AG04450 (cell line): ENCODE measurements around the gene CADM2. TPM values are rescaled to one million over a fixed set of nuclear protein-coding genes. Genes with fewer than 3 reads are reported as not detected.

Experiments used
- CTCF ChIA-PET: fragments of 300-600, 350-600 bp; formaldehyde crosslinking; extraction: SDS; loops from one replicate; lab custom pipeline; 2022; ENCODE audit warnings: antibody characterized with exemption, inconsistent platforms; lab: Charles Lee
- POLR2A ChIA-PET: fragments of 350-600 bp; formaldehyde crosslinking; extraction: SDS; loops from one replicate; lab custom pipeline; 2021; ENCODE audit warnings: antibody characterized with exemption, inconsistent platforms; lab: Yijun Ruan, JAX
- DNase-seq: peaks from one replicate; pipeline ENCODE4 v3.0.0-alpha.2; 2011; ENCODE audit warnings: low read depth, low spot score
- H3K27ac ChIP-seq: one replicate; pipeline ENCODE4 v1.5.1; 2012; ENCODE audit warnings: low read depth, low read length, control low read depth
- H3K27me3 ChIP-seq: one replicate; pipeline ENCODE4 v1.6.0; 2012; ENCODE audit warnings: low read length; ENCODE audit not compliant: control insufficient read depth, insufficient read depth
- H3K4me3 ChIP-seq: 2 replicates; pipeline ENCODE4 v1.5.1; 2011; ENCODE audit warnings: mild to moderate bottlenecking, low read depth, low read length, control low read depth
- H3K9me3 ChIP-seq: 2 replicates; pipeline ENCODE4 v1.5.1; 2012; ENCODE audit warnings: low read length; ENCODE audit not compliant: control insufficient read depth, insufficient read depth
- CTCF ChIP-seq: IDR thresholded peaks from 2 replicates; pipeline ENCODE4 v1.5.1; 2011; ENCODE audit warnings: low read depth, low read length, control low read depth, inconsistent platforms
- polyA plus RNA-seq: library from polyadenylated mRNA; depleted of rRNA; stranded (reverse); fragments of >200 nt; gene quantifications from 2 replicates; pipeline ENCODE4 v1.2.3, GENCODE V29; 2011

Gene CADM2
- polyA plus RNA-seq, 1 experiment = not detected

DNA sequence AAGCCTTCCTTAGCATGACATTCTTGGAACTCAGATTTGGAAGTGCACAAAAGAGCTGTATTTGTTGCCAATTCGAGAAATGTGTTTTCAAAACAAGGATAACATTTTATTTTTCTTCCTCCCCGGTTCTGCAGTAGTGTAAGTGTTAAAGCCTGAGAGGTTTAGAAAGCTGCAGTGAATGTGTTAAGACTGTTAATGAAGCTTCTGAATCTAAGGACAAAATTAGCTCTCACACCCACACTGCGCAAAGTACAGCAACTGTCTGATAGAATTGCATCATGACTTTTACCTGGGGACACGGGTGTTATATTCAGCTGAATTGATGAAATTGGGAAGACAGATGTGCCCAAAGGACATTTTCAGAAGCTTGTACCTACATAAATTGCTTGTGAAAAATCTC lies 344.4 kb downstream of the CADM2 start:
- no peak overlapping the region for H3K27ac ChIP-seq
- ChIA-PET POLR2A (no interaction called here), CTCF (no interaction called here)
- no peaks in the 10 kb centered on the region for H3K27me3 ChIP-seq
- TF ChIP-seq CTCF = no peak
- no peaks in the 10 kb centered on the region for H3K9me3 ChIP-seq
- DNase-seq = no peak
- H3K4me3 ChIP-seq = no peak overlapping the region

DNA sequence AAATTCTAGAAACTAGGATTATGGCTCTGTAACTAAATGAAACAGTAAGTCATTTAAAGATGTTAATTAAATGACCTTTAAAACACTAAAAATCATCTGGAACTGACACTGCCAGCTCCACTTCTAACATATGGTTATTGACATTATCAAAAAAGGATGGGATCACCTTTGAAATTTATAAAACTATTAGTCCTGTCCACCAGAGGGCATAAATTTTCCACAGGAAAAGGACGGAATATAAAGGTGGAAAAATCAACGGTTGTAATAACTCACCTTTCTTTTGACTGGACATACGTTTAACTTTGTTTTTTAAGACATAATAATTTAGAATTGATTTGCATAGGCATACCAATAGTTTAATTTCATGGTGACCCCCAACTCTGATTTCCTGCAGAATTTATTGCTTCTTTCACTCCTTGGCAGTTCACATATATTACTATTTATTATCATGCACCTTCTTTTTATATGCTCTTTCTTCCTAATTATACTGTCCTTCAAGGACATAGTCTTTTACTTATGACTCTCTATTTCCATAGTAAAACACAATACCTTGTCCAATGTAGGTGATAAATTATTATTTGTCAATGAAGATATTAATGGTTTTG lies 345.7 kb downstream of the CADM2 start:
- no peak overlapping the region for H3K27ac ChIP-seq
- peak; percentile 23; the same call in 1 of the 2 replicates for TF ChIP-seq CTCF
- ChIA-PET CTCF (no interaction called here), POLR2A (no interaction called here)
- no peak for DNase-seq
- H3K4me3 ChIP-seq = no peak overlapping the region
- H3K27me3 ChIP-seq = no peaks in the 10 kb centered on the region
- H3K9me3 ChIP-seq = no peaks in the 10 kb centered on the region

DNA sequence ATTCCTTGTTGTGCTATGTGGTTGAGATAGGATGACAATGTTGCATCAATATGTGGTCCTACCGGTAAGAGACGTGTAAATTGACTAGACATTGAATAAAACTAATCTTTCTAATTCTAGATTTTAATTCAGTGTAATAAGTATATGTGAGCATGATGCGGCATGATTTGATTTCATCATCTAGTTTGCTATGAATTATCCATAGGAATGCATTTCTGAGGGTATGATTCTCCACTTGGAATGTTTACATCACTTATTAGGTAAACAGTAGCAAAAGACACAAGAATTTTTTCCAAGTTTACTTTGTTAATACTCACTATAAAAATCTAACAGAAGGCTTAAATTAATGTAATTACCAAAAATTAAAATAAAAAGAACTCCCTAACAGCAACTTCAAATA lies 353.5 kb downstream of the CADM2 start:
- ChIA-PET POLR2A (no interaction called here), CTCF (no interaction called here)
- Histone ChIP-seq H3K27me3 (no peaks in the 10 kb centered on the region), H3K9me3 (no peaks in the 10 kb centered on the region), H3K27ac (no peak overlapping the region), H3K4me3 (no peak overlapping the region)
- no peak for TF ChIP-seq CTCF
- no peak for DNase-seq

DNA sequence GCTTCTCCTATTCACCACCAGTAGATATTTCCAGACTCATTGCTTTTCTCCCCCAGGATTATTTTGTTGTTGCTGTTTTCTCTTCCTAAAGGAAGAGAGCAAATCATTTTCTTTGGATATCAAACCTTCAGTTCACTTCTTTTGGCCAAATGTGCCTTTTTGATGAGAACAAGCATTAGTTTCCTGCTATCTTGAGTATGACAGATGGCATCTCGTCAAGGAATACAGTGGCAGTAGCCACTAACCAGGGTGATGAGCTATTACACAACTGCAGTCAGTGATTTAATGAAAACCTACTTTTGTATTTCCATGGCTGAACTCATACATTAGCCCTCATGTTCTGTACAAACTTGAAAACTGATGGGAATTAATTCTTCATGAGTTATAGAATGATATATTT lies 354.6 kb downstream of the CADM2 start:
- no peak for TF ChIP-seq CTCF
- POLR2A ChIA-PET = no interaction called here

GRCh38 chr3:85316252-85316651 lies 357.5 kb downstream of the CADM2 start:
- Histone ChIP-seq H3K4me3 (no peak overlapping the region), H3K27ac (no peak overlapping the region), H3K27me3 (no peaks in the 10 kb centered on the region), H3K9me3 (no peaks in the 10 kb centered on the region)
- no peak for TF ChIP-seq CTCF
- no peak for DNase-seq
- POLR2A ChIA-PET = no interaction called here
- CTCF ChIA-PET = no interaction called here

More for the DNA sequence above, 354.6 kb downstream of the CADM2 start:
- Histone ChIP-seq H3K4me3 (no peak overlapping the region), H3K9me3 (no peaks in the 10 kb centered on the region), H3K27me3 (no peaks in the 10 kb centered on the region), H3K27ac (no peak overlapping the region)
- DNase-seq = no peak
- CTCF ChIA-PET = no interaction called here
